Measurements from ENCODE around the gene IFNK. TPM values are rescaled to one million over a fixed set of nuclear protein-coding genes. Genes with fewer than 3 reads are reported as not detected.

IFNK gene
- total RNA-seq, 1 experiment from 2014 or later = not detected

GRCh38 chr9:27537756-27538155, 13.7 kb downstream of the IFNK start:
- H2AFZ ChIP-seq = no peak overlapping the region
- CTCF ChIA-PET = no interaction called here
- intact Hi-C loops (cut with micrococcal nuclease; ENCODE audit: unreplicated experiment) = no loop called here
- no peak overlapping the region for H3K4me3 ChIP-seq
- H3K27ac ChIP-seq = no peak overlapping the region
- no peak overlapping the region for H3K4me2 ChIP-seq
- no peaks in the 10 kb centered on the region for H3K36me3 ChIP-seq (ENCODE audit: low read depth)
- H3F3A ChIP-seq (ENCODE audit: insufficient read depth, low read depth) = peaks cover 13% of the 10 kb centered on the region
- DNase-seq = no peak
- H3K79me2 ChIP-seq (ENCODE audit: low read depth) = no peaks in the 10 kb centered on the region
- no peaks in the 10 kb centered on the region for H3K27me3 ChIP-seq (ENCODE audit: insufficient read depth, low read depth)
- no TSS peak for BruUV-seq (replicated peaks)
- POLR2A ChIA-PET (ENCODE audit: unreplicated experiment) = no interaction called here
- H3K9me2 ChIP-seq (ENCODE audit: insufficient read depth) = no peaks in the 10 kb centered on the region
- H4K20me1 ChIP-seq (ENCODE audit: insufficient read depth) = no peaks in the 10 kb centered on the region
- no peaks in the 10 kb centered on the region for H3K9me3 ChIP-seq (ENCODE audit: insufficient read depth, low read depth)
- TF ChIP-seq EZH2 (IDR thresholded peaks at IDR 0.05; ENCODE audit: low read depth) (no peak), CTCF (conservative IDR thresholded peaks at IDR 0.05) (no peak)
- peaks cover 32% of the 10 kb centered on the region for H3K4me1 ChIP-seq (replicated peaks; ENCODE audit: insufficient read depth)

GRCh38 chr9:27538647-27539046, 14.6 kb downstream of the IFNK start:
- Histone ChIP-seq H3K27me3 (ENCODE audit: insufficient read depth, low read depth) (no peaks in the 10 kb centered on the region), H3K9me2 (ENCODE audit: insufficient read depth) (no peaks in the 10 kb centered on the region), H2AFZ (no peak overlapping the region), H3K27ac (no peak overlapping the region; the same call in 1 of the 2 replicates), H3K4me3 (no peak overlapping the region), H3K9me3 (ENCODE audit: insufficient read depth, low read depth) (no peaks in the 10 kb centered on the region), H3K4me2 (no peak overlapping the region), H3F3A (ENCODE audit: insufficient read depth, low read depth) (peaks cover 13% of the 10 kb centered on the region), H3K4me1 (replicated peaks; ENCODE audit: insufficient read depth) (peaks cover 32% of the 10 kb centered on the region), H3K79me2 (ENCODE audit: low read depth) (no peaks in the 10 kb centered on the region), H3K36me3 (ENCODE audit: low read depth) (no peaks in the 10 kb centered on the region), H4K20me1 (ENCODE audit: insufficient read depth) (no peaks in the 10 kb centered on the region)
- no TSS peak for BruUV-seq (replicated peaks)
- intact Hi-C loops (cut with micrococcal nuclease; ENCODE audit: unreplicated experiment) = no loop called here
- no peak for TF ChIP-seq CTCF (conservative IDR thresholded peaks at IDR 0.05)
- no peak for TF ChIP-seq EZH2 (IDR thresholded peaks at IDR 0.05; ENCODE audit: low read depth)
- CTCF ChIA-PET = no interaction called here
- no peak for DNase-seq
- POLR2A ChIA-PET (ENCODE audit: unreplicated experiment) = no interaction called here

GRCh38 chr9:27539479-27540441, 15.7 kb downstream of the IFNK start:
- peaks cover 13% of the 10 kb centered on the region for H3F3A ChIP-seq (ENCODE audit: insufficient read depth, low read depth)
- H2AFZ ChIP-seq = 0 out of 2 replicates have a peak overlapping the region, but pooled peaks have one; percentile 67
- POLR2A ChIA-PET (ENCODE audit: unreplicated experiment) = interaction anchor here (0.6 kb wide), 1 partner anchor 33 kb away, joined by 3 read pairs; no protein-coding TSS in a partner anchor
- no peaks in the 10 kb centered on the region for H3K36me3 ChIP-seq (ENCODE audit: low read depth)
- no peaks in the 10 kb centered on the region for H3K9me2 ChIP-seq (ENCODE audit: insufficient read depth)
- no peaks in the 10 kb centered on the region for H3K79me2 ChIP-seq (ENCODE audit: low read depth)
- H3K4me2 ChIP-seq = peak overlapping the region; percentile 70
- peaks cover 28% of the 10 kb centered on the region for H3K4me1 ChIP-seq (replicated peaks; ENCODE audit: insufficient read depth)
- no peaks in the 10 kb centered on the region for H3K27me3 ChIP-seq (ENCODE audit: insufficient read depth, low read depth)
- peak overlapping the region; percentile 44; the same call in 1 of the 2 replicates for H3K4me3 ChIP-seq
- DNase-seq = peak; percentile 9 to 69
- CTCF ChIA-PET = interaction anchor here (0.6 kb wide), 1 partner anchor 9 kb away, joined by 3 read pairs; no protein-coding TSS in a partner anchor
- no peaks in the 10 kb centered on the region for H3K9me3 ChIP-seq (ENCODE audit: insufficient read depth, low read depth)
- TF ChIP-seq CTCF (conservative IDR thresholded peaks at IDR 0.05) (no peak), EZH2 (IDR thresholded peaks at IDR 0.05; ENCODE audit: low read depth) (no peak)
- BruUV-seq (replicated peaks) = no TSS peak
- intact Hi-C loops (cut with micrococcal nuclease; ENCODE audit: unreplicated experiment) = no loop called here
- H4K20me1 ChIP-seq (ENCODE audit: insufficient read depth) = no peaks in the 10 kb centered on the region
- peak overlapping the region; percentile 71 for H3K27ac ChIP-seq

Data from PC-9 (cell line).